Keratinocyte (primary cell): ENCODE data around the gene FBN2. TPM values are rescaled to one million over a fixed set of nuclear protein-coding genes. Genes with fewer than 3 reads are reported as not detected.

Experiments
- DNase-seq: peaks from one replicate; pipeline ENCODE4 v3.0.0-alpha.2; 2011; ENCODE audit warnings: low read depth, missing footprints, low spot score
- FAIRE-seq: peaks from 2 replicates; lab custom pipeline; 2011; peaks lifted over from hg19 to GRCh38; lab: Jason Lieb, UNC
- H2AFZ ChIP-seq: 2 replicates; pipeline ENCODE4 v1.6.0; 2012; ENCODE audit warnings: low read length, control low read depth, inconsistent platforms; ENCODE audit not compliant: control insufficient read depth
- H3K27ac ChIP-seq: 2 replicates; pipeline ENCODE4 v1.5.1; 2011; ENCODE audit warnings: low read length; ENCODE audit not compliant: control insufficient read depth, insufficient read depth
- H3K27me3 ChIP-seq: 3 replicates; pipeline ENCODE4 v1.6.0; 2011; ENCODE audit warnings: low read length; ENCODE audit not compliant: control insufficient read depth, insufficient read depth; ENCODE audit errors: extremely low read depth
- H3K36me3 ChIP-seq, 2 experiments: 2 replicates in 1 of 2; 3 replicates in 1 of 2; pipeline ENCODE4 v1.5.1; 2011; ENCODE audit warnings: low read length in 2 of 2, mild to moderate bottlenecking in 1 of 2; ENCODE audit not compliant: control insufficient read depth in 2 of 2, insufficient read depth in 2 of 2; ENCODE audit errors: extremely low read depth in 1 of 2
- H3K4me1 ChIP-seq: 3 replicates; pipeline ENCODE4 v1.5.1; 2011; ENCODE audit warnings: low read length; ENCODE audit not compliant: control insufficient read depth, insufficient read depth; ENCODE audit errors: extremely low read depth
- H3K4me2 ChIP-seq: 3 replicates; pipeline ENCODE4 v1.6.0; 2011; ENCODE audit warnings: low read depth, low read length; ENCODE audit not compliant: control insufficient read depth, insufficient read depth; ENCODE audit errors: extremely low read depth
- H3K4me3 ChIP-seq, 3 experiments: fragments of 200-600 bp in 1 of 3; sonication (generic) in 1 of 3; 2 replicates in 2 of 3; 3 replicates in 1 of 3; pipeline ENCODE4 v1.5.1; 2011 to 2016; ENCODE audit warnings: low read length in 3 of 3, mild to moderate bottlenecking in 3 of 3, control low read depth in 2 of 3, inconsistent platforms in 1 of 3, low read depth in 1 of 3, mixed read lengths in 1 of 3, mixed run types in 1 of 3, moderate library complexity in 1 of 3; ENCODE audit not compliant: control insufficient read depth in 2 of 3, insufficient read depth in 2 of 3; ENCODE audit errors: extremely low read depth in 1 of 3
- H3K79me2 ChIP-seq: 2 replicates; pipeline ENCODE4 v1.6.0; 2012; ENCODE audit warnings: low read length; ENCODE audit not compliant: control insufficient read depth, insufficient read depth
- H3K9ac ChIP-seq: 3 replicates; pipeline ENCODE4 v1.6.0; 2011; ENCODE audit warnings: low read length; ENCODE audit not compliant: control insufficient read depth, insufficient read depth; ENCODE audit errors: extremely low read depth
- H3K9me1 ChIP-seq: 3 replicates; pipeline ENCODE4 v1.6.0; 2011; ENCODE audit warnings: low read length; ENCODE audit not compliant: control insufficient read depth, insufficient read depth; ENCODE audit errors: extremely low read depth
- H3K9me3 ChIP-seq: 2 replicates; pipeline ENCODE4 v1.5.1; 2012; ENCODE audit warnings: low read depth, low read length; ENCODE audit not compliant: control insufficient read depth
- H4K20me1 ChIP-seq: 3 replicates; pipeline ENCODE4 v1.6.0; 2011; ENCODE audit warnings: low read length; ENCODE audit not compliant: control insufficient read depth, insufficient read depth; ENCODE audit errors: extremely low read depth
- EZH2 ChIP-seq: IDR thresholded peaks from one replicate; pipeline ENCODE4 v1.6.1; 2012; ENCODE audit warnings: inconsistent platforms, mild to moderate bottlenecking, low read length, moderate library complexity
- dilution Hi-C: fragments of 300-500 bp; cut with MboI; formaldehyde crosslinking; loops from one replicate; pipeline ENCODE4 v1.7.0; 2020; ENCODE audit warnings: low sequenced_read_pairs; ENCODE audit not compliant: extremely low pct_ligation_motif_present
- polyA plus RNA-seq, 5 experiments: library from polyadenylated mRNA; depleted of rRNA in 3 of 5; stranded (reverse) in 3 of 5; stranded (forward) in 1 of 5; unstranded in 1 of 5; fragments of >200 nt; gene quantifications; 1 replicate in 1 of 5; 2 replicates in 3 of 5; 3 replicates in 1 of 5; pipeline versions ENCODE4 v1.2.1 to v1.2.3, GENCODE V29; 2011 to 2012; ENCODE audit warnings: missing spikeins in 2 of 5, low read depth in 1 of 5, low replicate concordance in 1 of 5
- TF ChIP-seq, protein P1 (sequence below), 3 experiments: IDR thresholded peaks in 1 of 3; conservative IDR thresholded peaks in 1 of 3; optimal IDR thresholded peaks in 1 of 3; 2 replicates in 2 of 3; 3 replicates in 1 of 3; pipeline versions ENCODE3 to v1.5.1; 2011; ENCODE audit warnings: low read length in 3 of 3, mild to moderate bottlenecking in 3 of 3, moderate library complexity in 2 of 3, control low read depth in 1 of 3, inconsistent platforms in 1 of 3; ENCODE audit not compliant: insufficient read depth in 2 of 3; ENCODE audit errors: extremely low read depth in 1 of 3

The FBN2 gene
- polyA plus RNA-seq, 1 donor (not counting 4 experiments of a cell fraction or from before 2014, with no cell fraction given): 30.1 TPM

DNA sequence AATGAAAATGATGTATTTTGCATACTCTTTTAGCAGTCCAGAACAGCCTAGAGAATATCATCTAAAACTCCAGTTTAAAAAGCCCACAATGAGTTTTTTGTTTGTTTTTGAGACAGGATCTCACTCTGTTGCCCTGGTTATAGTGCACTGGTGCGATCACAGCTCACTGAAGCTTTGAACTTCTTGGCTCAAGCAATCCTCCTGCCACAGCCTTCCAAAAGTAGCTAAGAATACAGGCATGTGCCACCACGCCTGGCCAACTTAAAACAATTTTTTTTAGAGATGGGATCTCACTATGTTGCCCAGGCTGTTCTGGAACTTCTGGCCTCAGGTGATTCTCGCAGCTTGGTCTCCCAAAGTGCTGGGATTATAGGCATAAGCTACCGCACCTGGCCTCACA lies 175.7 kb downstream of the FBN2 start:
- Histone ChIP-seq H3K27ac (no peak overlapping the region), H4K20me1 (no peaks in the 10 kb centered on the region), H3K9me1 (no peaks in the 10 kb centered on the region), H3K4me1 (no peaks in the 10 kb centered on the region), H3K36me3 (peaks cover 0 to 3% of the 10 kb centered on the region in 2 experiments), H3K9me3 (no peaks in the 10 kb centered on the region), H3K27me3 (no peaks in the 10 kb centered on the region), H3K4me2 (no peak overlapping the region), H2AFZ (no peak overlapping the region), H3K4me3 (no peak overlapping the region), H3K9ac (no peak overlapping the region), H3K79me2 (no peaks in the 10 kb centered on the region)
- dilution Hi-C loops: no loop called here
- no peak for TF ChIP-seq EZH2
- TF ChIP-seq, protein P1, sequence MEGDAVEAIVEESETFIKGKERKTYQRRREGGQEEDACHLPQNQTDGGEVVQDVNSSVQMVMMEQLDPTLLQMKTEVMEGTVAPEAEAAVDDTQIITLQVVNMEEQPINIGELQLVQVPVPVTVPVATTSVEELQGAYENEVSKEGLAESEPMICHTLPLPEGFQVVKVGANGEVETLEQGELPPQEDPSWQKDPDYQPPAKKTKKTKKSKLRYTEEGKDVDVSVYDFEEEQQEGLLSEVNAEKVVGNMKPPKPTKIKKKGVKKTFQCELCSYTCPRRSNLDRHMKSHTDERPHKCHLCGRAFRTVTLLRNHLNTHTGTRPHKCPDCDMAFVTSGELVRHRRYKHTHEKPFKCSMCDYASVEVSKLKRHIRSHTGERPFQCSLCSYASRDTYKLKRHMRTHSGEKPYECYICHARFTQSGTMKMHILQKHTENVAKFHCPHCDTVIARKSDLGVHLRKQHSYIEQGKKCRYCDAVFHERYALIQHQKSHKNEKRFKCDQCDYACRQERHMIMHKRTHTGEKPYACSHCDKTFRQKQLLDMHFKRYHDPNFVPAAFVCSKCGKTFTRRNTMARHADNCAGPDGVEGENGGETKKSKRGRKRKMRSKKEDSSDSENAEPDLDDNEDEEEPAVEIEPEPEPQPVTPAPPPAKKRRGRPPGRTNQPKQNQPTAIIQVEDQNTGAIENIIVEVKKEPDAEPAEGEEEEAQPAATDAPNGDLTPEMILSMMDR (optimal IDR thresholded peaks at IDR 0.05 in 1 of 3, IDR thresholded peaks at IDR 0.05 in 1 of 3, conservative IDR thresholded peaks at IDR 0.05 in 1 of 3; ENCODE audit: extremely low read depth in 1 of 3, insufficient read depth in 2 of 3, low read length in 3 of 3): no peak
- FAIRE-seq (no peak), DNase-seq (no peak)

DNA sequence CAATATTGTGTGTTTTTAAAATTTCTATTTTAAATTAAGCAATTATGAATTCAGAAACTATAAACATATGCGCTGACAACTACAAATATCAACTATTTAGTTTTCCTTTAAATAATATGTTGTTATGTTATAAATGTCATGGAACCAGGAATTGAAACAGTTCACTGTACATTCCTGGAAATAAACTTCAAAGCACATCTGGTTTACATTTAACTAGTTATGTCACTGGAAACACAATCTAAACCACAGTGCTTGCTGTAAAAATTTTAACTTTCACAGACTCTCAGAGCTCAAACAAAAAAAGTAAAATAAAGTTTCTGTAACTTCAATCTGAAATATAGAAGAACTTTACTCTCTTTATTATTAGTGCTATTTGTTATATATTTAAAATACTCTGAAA lies 179.2 kb downstream of the FBN2 start:
- dilution Hi-C loops: no loop called here
- Histone ChIP-seq H3K4me3 (no peak overlapping the region), H2AFZ (no peak overlapping the region), H3K9ac (no peak overlapping the region), H3K9me1 (no peaks in the 10 kb centered on the region), H3K9me3 (no peaks in the 10 kb centered on the region), H3K4me1 (no peaks in the 10 kb centered on the region), H3K4me2 (no peak overlapping the region), H3K36me3 (peaks cover 3 to 15% of the 10 kb centered on the region in 2 experiments), H3K27me3 (no peaks in the 10 kb centered on the region), H3K79me2 (no peaks in the 10 kb centered on the region), H3K27ac (no peak overlapping the region), H4K20me1 (no peaks in the 10 kb centered on the region)
- FAIRE-seq (no peak), DNase-seq (no peak)
- no peak for TF ChIP-seq EZH2
- TF ChIP-seq, protein P1 (optimal IDR thresholded peaks at IDR 0.05 in 1 of 3, IDR thresholded peaks at IDR 0.05 in 1 of 3, conservative IDR thresholded peaks at IDR 0.05 in 1 of 3; ENCODE audit: extremely low read depth in 1 of 3, insufficient read depth in 2 of 3, low read length in 3 of 3): no peak
